ENCODE results near the gene VMP1. TPM values are rescaled to one million over a fixed set of nuclear protein-coding genes. Genes with fewer than 3 reads are reported as not detected.

The VMP1 gene
- total and polyA plus RNA-seq, 2 of the 4 experiments (the other 2 are of a cell fraction): 89.8 to 197 TPM

DNA sequence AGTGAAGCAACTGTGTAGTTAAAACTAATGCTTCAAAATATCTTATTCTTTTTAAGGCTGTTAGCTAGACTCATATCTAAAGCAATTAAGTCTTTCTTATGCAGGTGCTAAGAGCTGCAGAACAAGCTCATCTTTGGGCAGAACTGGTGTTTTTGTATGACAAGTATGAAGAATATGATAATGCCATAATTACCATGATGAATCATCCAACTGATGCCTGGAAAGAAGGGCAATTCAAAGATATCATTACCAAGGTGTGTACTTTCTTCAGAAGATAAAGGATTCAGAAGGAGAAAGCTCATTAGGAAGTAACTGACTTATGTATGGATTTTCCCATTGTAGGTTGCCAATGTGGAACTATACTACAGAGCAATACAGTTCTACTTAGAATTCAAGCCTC is 24.2 kb upstream of the VMP1 start:
- no peak overlapping the region for H3K4ac ChIP-seq (ENCODE audit: low read depth, low read length)
- no peak overlapping the region for H3K56ac ChIP-seq (ENCODE audit: extremely low read depth, insufficient read depth, low read length)
- H3K14ac ChIP-seq (replicated peaks; ENCODE audit: low read depth, low read length): no peak overlapping the region
- H3K4me3 ChIP-seq (ENCODE audit: insufficient read depth, low read depth, low read length): no peak overlapping the region
- intact Hi-C loops (cut with micrococcal nuclease): no loop called here
- no peak for ATAC-seq (ENCODE audit: low read depth)
- no peak overlapping the region for H4K5ac ChIP-seq (ENCODE audit: low read depth, low read length)
- dilution Hi-C loops (cut with HindIII; ENCODE audit: low sequenced_read_pairs, unreplicated experiment): no loop called here
- H3K27me3 ChIP-seq (ENCODE audit: control insufficient read depth, insufficient read depth, low read length): no peaks in the 10 kb centered on the region
- H4K20me1 ChIP-seq (ENCODE audit: insufficient read depth, low read length): no peaks in the 10 kb centered on the region; the same call in 1 of the 2 replicates
- no peaks in the 10 kb centered on the region for H3K9me3 ChIP-seq (ENCODE audit: control insufficient read depth, insufficient read depth, low read length)
- H3K4me2 ChIP-seq (ENCODE audit: low read depth, low read length): no peak overlapping the region
- H3K23ac ChIP-seq (ENCODE audit: low read depth, low read length): no peak overlapping the region
- no peak overlapping the region for H3K18ac ChIP-seq (ENCODE audit: low read depth, low read length)
- DNase-seq: no peak
- H2BK15ac ChIP-seq (ENCODE audit: low read depth, low read length): no peak overlapping the region
- H2AFZ ChIP-seq (replicated peaks; ENCODE audit: low read length, poor library complexity): no peak overlapping the region
- H3K9me1 ChIP-seq (ENCODE audit: insufficient read depth, low read length): peaks cover 3% of the 10 kb centered on the region
- H2BK20ac ChIP-seq (ENCODE audit: low read depth, low read length): no peak overlapping the region
- H4K91ac ChIP-seq (ENCODE audit: insufficient read depth, low read depth, low read length): no peak overlapping the region
- H2AK5ac ChIP-seq (ENCODE audit: low read depth, low read length): no peak overlapping the region
- no TSS peak for BruUV-seq (replicated peaks)
- H2AK9ac ChIP-seq (replicated peaks; ENCODE audit: low read depth, low read length, poor library complexity): no peak overlapping the region
- peaks cover 3% of the 10 kb centered on the region; the same call in 1 of the 2 replicates for H3K4me1 ChIP-seq (ENCODE audit: control insufficient read depth, insufficient read depth, low read length)
- no peak overlapping the region for H3K27ac ChIP-seq (ENCODE audit: insufficient read depth, low read length)
- no peak overlapping the region for H4K8ac ChIP-seq (ENCODE audit: low read depth in 2 of 2, low read length in 2 of 2)
- no peak overlapping the region for H2BK120ac ChIP-seq (ENCODE audit: low read depth, low read length)
- peaks cover 63% of the 10 kb centered on the region for H3K36me3 ChIP-seq (ENCODE audit: control insufficient read depth, insufficient read depth, low read length)
- H3K79me1 ChIP-seq (ENCODE audit: low read depth in 1 of 2, low read length in 2 of 2): peaks cover 29 to 66% of the 10 kb centered on the region in 2 experiments
- H2BK5ac ChIP-seq (ENCODE audit: low read depth, low read length, poor library complexity, severe bottlenecking): no peak overlapping the region
- in situ Hi-C loops (cut with MboI; ENCODE audit: low sequenced_read_pairs): loop anchor here (10.0 kb wide), 1 partner anchor 372 kb away; no protein-coding TSS in a partner anchor
- H3K9ac ChIP-seq (ENCODE audit: low read depth, low read length): no peak overlapping the region
- POLR2A ChIA-PET (ENCODE audit: unreplicated experiment): no interaction called here
- no peak for TF ChIP-seq RAD21 (IDR thresholded peaks at IDR 0.05; ENCODE audit: low read length)
- no peak for TF ChIP-seq FOS (IDR thresholded peaks at IDR 0.05; ENCODE audit: low read depth, low read length)
- TF ChIP-seq USF2 (IDR thresholded peaks at IDR 0.05; ENCODE audit: low read depth, low read length): no peak
- TF ChIP-seq SMC3 (IDR thresholded peaks at IDR 0.05; ENCODE audit: low read depth, low read length): no peak
- TF ChIP-seq CEBPB (IDR thresholded peaks at IDR 0.05; ENCODE audit: low read depth, low read length): no peak
- TF ChIP-seq CTCF (conservative IDR thresholded peaks at IDR 0.05; ENCODE audit: low read depth, low read length): no peak
- TF ChIP-seq POLR2A (IDR thresholded peaks at IDR 0.05; ENCODE audit: low read depth, low read length): no peak
- no peak for TF ChIP-seq BHLHE40 (IDR thresholded peaks at IDR 0.05; ENCODE audit: low read depth, low read length)
- TF ChIP-seq MAFK (IDR thresholded peaks at IDR 0.05; ENCODE audit: low read depth, low read length): no peak
- no peak for TF ChIP-seq MAZ (IDR thresholded peaks at IDR 0.05; ENCODE audit: borderline replicate concordance, low read depth, low read length)
- no peak for TF ChIP-seq MXI1 (IDR thresholded peaks at IDR 0.05; ENCODE audit: borderline replicate concordance, low read depth, low read length)
- no peak for TF ChIP-seq RFX5 (IDR thresholded peaks at IDR 0.05; ENCODE audit: low read depth, low read length)
- TF ChIP-seq CHD1 (IDR thresholded peaks at IDR 0.05; ENCODE audit: low read depth, low read length): no peak
- TF ChIP-seq NFE2L2 (IDR thresholded peaks at IDR 0.05; ENCODE audit: low read depth, low read length): no peak
- TF ChIP-seq ELK1 (IDR thresholded peaks at IDR 0.05; ENCODE audit: borderline replicate concordance, low read depth, low read length): no peak
- CTCF ChIA-PET: no interaction called here

All from IMR-90 (cell line).